NT2/D1 (cell line): ENCODE measurements around the gene FRMD5.

Source experiments
- DNase-seq: peaks from one replicate; pipeline ENCODE4 v3.0.0-alpha.2; 2011; ENCODE audit warnings: low read depth, low spot score
- H3K27me3 ChIP-seq: 2 replicates; pipeline ENCODE4 v1.6.0; 2011; ENCODE audit warnings: mild to moderate bottlenecking; ENCODE audit not compliant: insufficient read length, insufficient read depth
- H3K36me3 ChIP-seq: 2 replicates; pipeline ENCODE4 v1.6.1; 2011; ENCODE audit warnings: mild to moderate bottlenecking, low read length, mixed read lengths; ENCODE audit not compliant: insufficient read depth, insufficient read length
- H3K4me1 ChIP-seq: 2 replicates; pipeline ENCODE4 v1.5.1; 2011; ENCODE audit not compliant: insufficient read depth, insufficient read length
- H3K4me3 ChIP-seq: 2 replicates; pipeline ENCODE4 v1.5.1; 2011; ENCODE audit warnings: low read depth; ENCODE audit not compliant: insufficient read length
- H3K9ac ChIP-seq: 2 replicates; pipeline ENCODE4 v1.6.0; 2011; ENCODE audit warnings: low read depth; ENCODE audit not compliant: insufficient read length
- H3K9me3 ChIP-seq: 2 replicates; pipeline ENCODE4 v1.5.1; 2011; ENCODE audit warnings: mild to moderate bottlenecking, low read length; ENCODE audit not compliant: insufficient read depth
- SUZ12 ChIP-seq: IDR thresholded peaks from 2 replicates; pipeline ENCODE4 v1.6.1; 2011; ENCODE audit not compliant: insufficient read length, insufficient read depth; ENCODE audit errors: extremely low read depth
- YY1 ChIP-seq: IDR thresholded peaks from 2 replicates; pipeline ENCODE4 v1.6.1; 2011; ENCODE audit not compliant: insufficient read length, insufficient read depth
- ZNF274 ChIP-seq: IDR thresholded peaks from 2 replicates; pipeline ENCODE4 v1.6.1; 2011; ENCODE audit warnings: mild to moderate bottlenecking, low read depth, low read length

Gene FRMD5

GRCh38 chr15:44029940-44030568 lies 165.0 kb downstream of the FRMD5 start:
- Histone ChIP-seq H3K27me3 (no peaks in the 10 kb centered on the region), H3K4me1 (no peaks in the 10 kb centered on the region), H3K4me3 (no peak overlapping the region), H3K9ac (no peak overlapping the region), H3K9me3 (no peaks in the 10 kb centered on the region), H3K36me3 (no peaks in the 10 kb centered on the region)
- DNase-seq = no peak
- TF ChIP-seq ZNF274 = no peak

- H3K36me3 ChIP-seq = no peaks in the 10 kb centered on the region
- no peak overlapping the region for H3K4me3 ChIP-seq
- H3K9me3 ChIP-seq = no peaks in the 10 kb centered on the region
- no peaks in the 10 kb centered on the region for H3K27me3 ChIP-seq
- no peak for DNase-seq
- TF ChIP-seq YY1 (no peak), ZNF274 (no peak), SUZ12 (no peak)
- no peaks in the 10 kb centered on the region for H3K4me1 ChIP-seq
- H3K9ac ChIP-seq = no peak overlapping the region
Observed at GRCh38 chr15:44029003-44029402, 166.1 kb downstream of the FRMD5 start.

GRCh38 chr15:44028349-44028748 lies 166.7 kb downstream of the FRMD5 start:
- no peak overlapping the region for H3K9ac ChIP-seq
- H3K4me3 ChIP-seq = no peak overlapping the region
- no peak for DNase-seq
- TF ChIP-seq YY1 (no peak), ZNF274 (no peak), SUZ12 (no peak)
- no peaks in the 10 kb centered on the region for H3K36me3 ChIP-seq
- no peaks in the 10 kb centered on the region for H3K9me3 ChIP-seq
- no peaks in the 10 kb centered on the region for H3K27me3 ChIP-seq
- no peaks in the 10 kb centered on the region for H3K4me1 ChIP-seq

DNA sequence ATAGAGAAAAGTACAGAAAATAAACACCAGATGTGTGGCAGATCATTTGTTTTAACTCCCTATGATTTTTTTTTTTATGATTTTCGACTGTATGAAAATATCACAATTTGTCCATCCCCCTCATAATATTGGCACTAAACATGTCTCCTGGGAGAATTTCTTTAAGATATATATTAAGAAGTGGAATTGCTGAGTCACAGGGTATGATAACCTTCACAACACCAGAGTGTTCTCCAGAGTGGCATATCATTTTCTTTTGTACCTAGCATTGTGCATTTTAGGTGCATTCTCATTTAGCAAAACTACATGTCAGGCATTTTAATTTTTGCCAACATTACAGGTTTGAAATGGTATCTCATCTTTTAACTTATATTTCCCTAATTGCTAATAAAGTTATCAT lies 170.9 kb downstream of the FRMD5 start:
- no peak overlapping the region for H3K9ac ChIP-seq
- H3K4me1 ChIP-seq = no peaks in the 10 kb centered on the region
- no peaks in the 10 kb centered on the region for H3K27me3 ChIP-seq
- no peak overlapping the region for H3K4me3 ChIP-seq
- TF ChIP-seq YY1 = no peak
- no peak for TF ChIP-seq ZNF274
- H3K9me3 ChIP-seq = no peaks in the 10 kb centered on the region
- H3K36me3 ChIP-seq = no peaks in the 10 kb centered on the region
- DNase-seq = no peak

DNA sequence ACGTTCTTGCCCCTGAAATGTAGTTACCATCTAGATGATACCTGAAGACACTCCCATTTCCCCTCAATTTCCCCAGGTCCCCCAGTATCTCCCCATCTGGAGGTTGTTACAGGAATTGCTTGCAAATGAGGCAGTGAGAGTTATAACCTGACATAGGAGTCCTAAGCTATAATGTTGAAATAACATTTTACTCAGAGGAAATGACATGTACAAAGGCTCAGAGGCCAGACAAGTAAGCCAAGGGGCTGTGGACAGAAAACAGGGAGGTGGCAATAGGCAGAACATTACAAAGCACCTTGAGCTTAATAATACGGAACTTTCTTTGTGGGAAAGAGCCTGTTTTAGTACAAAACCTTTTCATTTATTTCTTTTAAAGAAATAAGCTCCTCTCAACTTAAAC lies 171.9 kb downstream of the FRMD5 start:
- Histone ChIP-seq H3K4me3 (no peak overlapping the region), H3K27me3 (no peaks in the 10 kb centered on the region), H3K4me1 (no peaks in the 10 kb centered on the region), H3K36me3 (no peaks in the 10 kb centered on the region), H3K9ac (no peak overlapping the region), H3K9me3 (no peaks in the 10 kb centered on the region)
- no peak for DNase-seq
- TF ChIP-seq SUZ12 = no peak
- TF ChIP-seq ZNF274 = no peak
- TF ChIP-seq YY1 = no peak

DNA sequence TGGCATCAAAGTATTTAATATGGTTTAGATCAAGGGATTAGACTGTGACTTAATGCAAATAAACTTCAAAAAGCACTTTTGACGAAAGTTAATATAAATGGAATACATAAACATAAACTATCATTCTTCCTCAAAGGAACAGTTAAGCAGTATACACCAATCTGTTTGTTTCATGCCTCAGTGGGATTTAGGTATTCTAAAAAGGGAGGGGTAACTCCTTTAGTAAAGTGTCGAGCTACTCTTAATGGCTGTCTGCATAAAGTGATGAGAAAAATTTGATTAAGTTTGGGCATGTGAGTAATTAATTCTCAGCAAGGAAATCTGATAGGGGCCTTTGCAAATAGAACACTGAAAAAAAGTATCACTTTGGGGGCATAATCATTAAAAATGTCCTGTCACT lies 176.9 kb downstream of the FRMD5 start:
- H3K4me3 ChIP-seq = no peak overlapping the region
- no peak for DNase-seq
- no peak overlapping the region for H3K9ac ChIP-seq
- no peaks in the 10 kb centered on the region for H3K36me3 ChIP-seq
- no peaks in the 10 kb centered on the region for H3K9me3 ChIP-seq
- no peaks in the 10 kb centered on the region for H3K4me1 ChIP-seq
- H3K27me3 ChIP-seq = no peaks in the 10 kb centered on the region
- TF ChIP-seq YY1 = no peak

DNA sequence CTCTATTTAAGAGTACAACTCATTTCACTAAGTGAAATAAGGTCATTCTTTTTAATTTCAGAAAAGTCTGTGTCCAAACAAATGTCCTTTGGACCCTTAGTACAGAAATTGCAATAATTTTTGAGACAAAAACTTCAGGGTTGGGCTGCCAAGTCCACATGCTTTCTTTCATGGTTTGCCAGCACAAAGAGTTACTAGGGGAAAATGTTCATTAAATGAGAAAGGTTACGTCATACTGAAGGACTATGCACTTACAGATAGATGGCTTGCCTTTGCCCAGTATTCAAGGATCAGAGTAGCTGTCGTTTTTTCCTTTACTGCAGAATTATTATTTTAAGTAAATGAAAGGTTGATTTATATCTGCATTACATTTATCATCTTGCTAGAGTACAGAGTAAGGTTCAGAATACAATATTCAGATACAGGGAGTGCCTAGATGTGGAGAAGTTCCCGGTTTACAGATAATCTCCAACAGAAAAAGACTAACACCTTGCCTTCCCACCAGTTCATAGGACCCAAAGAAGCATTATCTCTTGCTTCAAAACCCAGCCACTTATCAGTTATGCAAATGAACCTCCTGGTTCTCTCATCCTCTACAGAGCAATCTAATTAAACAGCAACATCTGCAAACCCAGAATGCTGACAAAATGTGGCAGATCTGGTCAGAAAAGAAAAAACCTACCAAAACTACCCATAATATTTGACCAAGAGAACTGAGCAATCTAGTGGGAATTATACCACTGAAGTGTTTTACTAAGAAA lies 179.3 kb downstream of the FRMD5 start:
- Histone ChIP-seq H3K4me3 (no peak overlapping the region), H3K36me3 (no peaks in the 10 kb centered on the region), H3K9ac (no peak overlapping the region), H3K27me3 (no peaks in the 10 kb centered on the region), H3K9me3 (no peaks in the 10 kb centered on the region), H3K4me1 (no peaks in the 10 kb centered on the region)
- TF ChIP-seq SUZ12 (no peak), ZNF274 (no peak), YY1 (no peak)
- no peak for DNase-seq
